SK-N-MC (cell line): Measurements from ENCODE around the gene RCCD1.

Experiments
- DNase-seq: peaks from one replicate; pipeline ENCODE4 v3.0.0-alpha.2; 2011; ENCODE audit warnings: low read depth, low spot score
- H3K27ac ChIP-seq: fragments of 200-600 bp; sonication (generic); 2 replicates; pipeline ENCODE4 v1.5.1; 2016; ENCODE audit warnings: mixed run types
- H3K36me3 ChIP-seq: fragments of 200-600 bp; sonication (generic); 2 replicates; pipeline ENCODE4 v1.6.1; 2017; ENCODE audit warnings: antibody characterized with exemption, low read length, mixed read lengths; ENCODE audit not compliant: insufficient read depth
- H3K4me3 ChIP-seq: fragments of 200-600 bp; sonication (generic); 2 replicates; pipeline ENCODE4 v1.5.1; 2016
- H3K9ac ChIP-seq: fragments of 200-600 bp; sonication (generic); 2 replicates; pipeline ENCODE4 v1.8.0; 2017; ENCODE audit warnings: mixed run types, mixed read lengths; ENCODE audit not compliant: insufficient read length
- H3K9me3 ChIP-seq: fragments of 200-600 bp; sonication (generic); 2 replicates; pipeline ENCODE4 v1.6.1; 2017; ENCODE audit warnings: low read depth, mild to moderate bottlenecking, antibody characterized with exemption, low read length, moderate library complexity, mixed read lengths
- EZH2 ChIP-seq: fragments of 200-600 bp; sonication (generic); IDR thresholded peaks from one replicate; pipeline ENCODE4 v1.6.1; 2017; ENCODE audit warnings: antibody characterized with exemption
- FOXP2 ChIP-seq: optimal IDR thresholded peaks from 2 replicates; pipeline ENCODE3; 2011; ENCODE audit warnings: mild to moderate bottlenecking, moderate library complexity; ENCODE audit not compliant: insufficient read depth; ENCODE audit errors: extremely low read length, control extremely low read depth
- POLR2AphosphoS5 ChIP-seq: IDR thresholded peaks from 2 replicates; pipeline ENCODE4 v1.6.1; 2012; ENCODE audit warnings: mild to moderate bottlenecking, low read depth, low read length, borderline replicate concordance

The RCCD1 gene

GRCh38 chr15:90929246-90930019, 25.3 kb upstream of the RCCD1 start:
- no peaks in the 10 kb centered on the region for H3K36me3 ChIP-seq
- TF ChIP-seq EZH2 (no peak), POLR2AphosphoS5 (no peak), FOXP2 (no peak)
- H3K4me3 ChIP-seq = peak overlapping the region; percentile 87
- H3K9ac ChIP-seq = peak overlapping the region; percentile 86
- DNase-seq = no peak
- H3K9me3 ChIP-seq = no peaks in the 10 kb centered on the region
- peak overlapping the region; percentile 89 for H3K27ac ChIP-seq

GRCh38 chr15:90930861-90931574, 23.7 kb upstream of the RCCD1 start:
- Histone ChIP-seq H3K27ac (peak overlapping the region; percentile 89), H3K9me3 (no peaks in the 10 kb centered on the region), H3K36me3 (no peaks in the 10 kb centered on the region), H3K9ac (peak overlapping the region; percentile 92), H3K4me3 (peak overlapping the region; percentile 99)
- no peak for TF ChIP-seq POLR2AphosphoS5
- TF ChIP-seq EZH2 = no peak
- TF ChIP-seq FOXP2 = no peak
- DNase-seq = no peak

- Histone ChIP-seq H3K4me3 (peak overlapping the region; percentile 99), H3K9me3 (no peaks in the 10 kb centered on the region), H3K9ac (peak overlapping the region; percentile 92), H3K27ac (no peak overlapping the region; the same call in 1 of the 2 replicates), H3K36me3 (no peaks in the 10 kb centered on the region; the same call in 1 of the 2 replicates)
- TF ChIP-seq FOXP2 (no peak), POLR2AphosphoS5 (no peak), EZH2 (no peak)
- no peak for DNase-seq
These were observed 23.2 kb upstream of the RCCD1 start for GRCh38 chr15:90931575-90931827.

- H3K9me3 ChIP-seq = no peaks in the 10 kb centered on the region
- H3K27ac ChIP-seq = no peak within 1 kb of the TSS; the same call in 1 of the 2 replicates
- no peaks in the 10 kb centered on the region; the same call in 1 of the 2 replicates for H3K36me3 ChIP-seq
- TF ChIP-seq POLR2AphosphoS5 = peak; percentile 76
- TF ChIP-seq FOXP2 = no peak
- no peak for DNase-seq
- peak within 1 kb of the TSS; percentile 92 for H3K9ac ChIP-seq
- H3K4me3 ChIP-seq = peak within 1 kb of the TSS; percentile 99
These were observed 22.6 kb upstream of the RCCD1 start, which contains the start of gene HDDC3 for GRCh38 chr15:90931828-90932659. Gene HDDC3 (minus strand): TSS chr15:90932549. CDS start chr15:90932540, 9 bp downstream.

DNA sequence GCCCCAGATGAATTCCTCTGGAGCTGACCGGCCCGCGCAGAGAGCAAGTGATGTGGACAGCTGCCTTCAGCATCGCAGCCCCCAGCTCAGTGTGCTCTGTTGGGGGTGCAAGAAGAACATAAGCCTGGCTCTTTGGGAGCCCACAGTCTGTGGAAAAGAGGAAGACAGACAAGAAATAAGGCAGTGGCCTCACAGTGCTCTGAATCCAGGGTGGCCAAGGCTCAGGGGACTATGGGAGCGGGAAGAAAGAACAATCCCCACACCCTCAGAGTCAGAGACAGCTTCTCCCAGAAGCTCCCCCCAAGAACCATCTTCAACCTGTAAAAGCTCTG, 22.1 kb upstream of the RCCD1 start:
- no peak for TF ChIP-seq EZH2
- no peak for TF ChIP-seq FOXP2
- TF ChIP-seq POLR2AphosphoS5 = no peak
- no peak overlapping the region for H3K27ac ChIP-seq

GRCh38 chr15:90933301-90933700, 21.4 kb upstream of the RCCD1 start:
- no peak overlapping the region for H3K27ac ChIP-seq
- H3K4me3 ChIP-seq = no peak overlapping the region
- no peaks in the 10 kb centered on the region; the same call in 1 of the 2 replicates for H3K36me3 ChIP-seq
- no peak overlapping the region for H3K9ac ChIP-seq
- H3K9me3 ChIP-seq = no peaks in the 10 kb centered on the region
- DNase-seq = no peak
- no peak for TF ChIP-seq EZH2
- no peak for TF ChIP-seq FOXP2
- no peak for TF ChIP-seq POLR2AphosphoS5

More for the DNA sequence above, 22.1 kb upstream of the RCCD1 start:
- DNase-seq = no peak
- no peaks in the 10 kb centered on the region; the same call in 1 of the 2 replicates for H3K36me3 ChIP-seq
- no peaks in the 10 kb centered on the region for H3K9me3 ChIP-seq
- H3K4me3 ChIP-seq = peak overlapping the region; percentile 99
- peak overlapping the region; percentile 92 for H3K9ac ChIP-seq

- Histone ChIP-seq H3K36me3 (peaks cover 4% of the 10 kb centered on the region; the same call in 1 of the 2 replicates), H3K9ac (peak overlapping the region; percentile 7), H3K27ac (no peak overlapping the region), H3K4me3 (peak overlapping the region; percentile 92), H3K9me3 (no peaks in the 10 kb centered on the region)
- DNase-seq = no peak
- TF ChIP-seq FOXP2 (no peak), POLR2AphosphoS5 (no peak), EZH2 (no peak)
These were observed 20.3 kb upstream of the RCCD1 start for GRCh38 chr15:90934256-90934948.

DNA sequence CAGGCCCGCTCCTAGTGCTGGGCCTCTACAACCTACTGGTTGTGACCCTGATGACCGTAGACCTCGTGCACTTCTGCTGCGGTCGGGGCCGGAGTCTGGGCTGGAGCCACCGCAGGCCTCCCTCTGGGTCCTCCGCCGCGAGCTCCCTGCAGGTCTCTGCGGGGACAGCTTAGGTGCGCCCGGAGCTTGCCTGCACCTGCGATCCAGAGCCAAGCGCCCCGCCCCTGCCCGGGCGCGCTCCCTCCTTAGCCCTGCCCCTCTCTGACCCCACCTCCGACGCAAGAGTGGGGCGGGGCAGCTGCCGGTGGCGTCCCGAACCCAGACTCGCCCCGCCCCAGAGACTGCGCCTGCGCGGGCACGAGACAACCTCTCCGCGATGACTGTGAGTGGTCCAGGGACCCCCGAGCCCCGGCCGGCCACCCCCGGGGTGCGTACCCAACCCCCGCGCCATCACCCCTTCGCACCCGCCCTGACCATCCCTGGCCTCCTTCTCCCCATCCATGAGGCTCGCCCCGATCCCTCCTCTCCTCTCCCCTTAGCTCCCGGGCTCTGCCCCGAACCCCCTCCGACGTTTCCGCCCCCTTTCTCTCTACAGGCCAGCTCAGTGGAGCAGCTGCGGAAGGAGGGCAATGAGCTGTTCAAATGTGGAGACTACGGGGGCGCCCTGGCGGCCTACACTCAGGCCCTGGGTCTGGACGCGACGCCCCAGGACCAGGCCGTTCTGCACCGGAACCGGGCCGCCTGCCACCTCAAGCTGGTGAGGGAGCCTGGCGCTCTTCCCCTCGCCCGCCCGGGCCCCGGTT, 19.5 kb upstream of the RCCD1 start, which contains the start of gene UNC45A:
TSS of gene UNC45A (plus strand) at position 337 of the 803 bp plus-strand sequence. CDS start at position 377, 40 bp downstream.
- H3K9me3 ChIP-seq = no peaks in the 10 kb centered on the region
- no peak within 1 kb of the TSS for H3K27ac ChIP-seq
- DNase-seq = no peak
- peaks cover 12% of the 10 kb centered on the region; the same call in 1 of the 2 replicates for H3K36me3 ChIP-seq
- peak within 1 kb of the TSS; percentile 72 for H3K9ac ChIP-seq
- TF ChIP-seq POLR2AphosphoS5 (peak; percentile 65), FOXP2 (peak; percentile 36), EZH2 (no peak)
- H3K4me3 ChIP-seq = peak within 1 kb of the TSS; percentile 92
